Measurements from ENCODE around the gene HS3ST4. TPM values are rescaled to one million over a fixed set of nuclear protein-coding genes. Genes with fewer than 3 reads are reported as not detected.

HS3ST4 gene
- total and polyA plus RNA-seq, 2 of the 4 experiments (the other 2 are of a cell fraction) = not detected

DNA sequence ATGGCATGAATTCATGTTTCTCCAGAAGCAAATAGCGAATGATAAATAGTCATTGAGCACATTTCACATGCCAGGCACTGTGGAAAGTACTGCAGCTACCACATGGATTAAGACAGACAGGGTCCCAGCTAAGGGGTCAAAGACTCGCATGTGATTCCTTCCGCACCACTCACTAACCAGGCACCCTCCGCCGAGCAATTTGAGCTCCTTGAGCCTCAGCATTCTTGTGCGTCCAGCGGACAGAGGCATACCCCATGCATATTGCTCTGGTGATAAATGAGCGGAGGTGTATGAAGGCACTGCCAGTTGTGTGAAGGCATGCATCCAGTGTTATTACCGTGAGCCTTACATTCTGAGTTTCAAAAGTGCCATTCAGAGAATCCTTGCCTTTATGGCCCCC is 358.7 kb downstream of the HS3ST4 start:
- no peaks in the 10 kb centered on the region for H3K4me1 ChIP-seq (ENCODE audit: control insufficient read depth, insufficient read depth, low read length)
- no peaks in the 10 kb centered on the region; the same call in 1 of the 2 replicates for H3K9me3 ChIP-seq (ENCODE audit: control insufficient read depth, insufficient read depth, low read length)
- H3K14ac ChIP-seq (replicated peaks; ENCODE audit: low read depth, low read length) = no peak overlapping the region
- no peak overlapping the region for H2BK15ac ChIP-seq (ENCODE audit: low read depth, low read length)
- no peak for TF ChIP-seq MXI1 (IDR thresholded peaks at IDR 0.05; ENCODE audit: borderline replicate concordance, low read depth, low read length)
- TF ChIP-seq NFE2L2 (IDR thresholded peaks at IDR 0.05; ENCODE audit: low read depth, low read length) = no peak
- TF ChIP-seq MAZ (IDR thresholded peaks at IDR 0.05; ENCODE audit: borderline replicate concordance, low read depth, low read length) = no peak
- no peak for TF ChIP-seq BHLHE40 (IDR thresholded peaks at IDR 0.05; ENCODE audit: low read depth, low read length)
- TF ChIP-seq, protein P1, sequence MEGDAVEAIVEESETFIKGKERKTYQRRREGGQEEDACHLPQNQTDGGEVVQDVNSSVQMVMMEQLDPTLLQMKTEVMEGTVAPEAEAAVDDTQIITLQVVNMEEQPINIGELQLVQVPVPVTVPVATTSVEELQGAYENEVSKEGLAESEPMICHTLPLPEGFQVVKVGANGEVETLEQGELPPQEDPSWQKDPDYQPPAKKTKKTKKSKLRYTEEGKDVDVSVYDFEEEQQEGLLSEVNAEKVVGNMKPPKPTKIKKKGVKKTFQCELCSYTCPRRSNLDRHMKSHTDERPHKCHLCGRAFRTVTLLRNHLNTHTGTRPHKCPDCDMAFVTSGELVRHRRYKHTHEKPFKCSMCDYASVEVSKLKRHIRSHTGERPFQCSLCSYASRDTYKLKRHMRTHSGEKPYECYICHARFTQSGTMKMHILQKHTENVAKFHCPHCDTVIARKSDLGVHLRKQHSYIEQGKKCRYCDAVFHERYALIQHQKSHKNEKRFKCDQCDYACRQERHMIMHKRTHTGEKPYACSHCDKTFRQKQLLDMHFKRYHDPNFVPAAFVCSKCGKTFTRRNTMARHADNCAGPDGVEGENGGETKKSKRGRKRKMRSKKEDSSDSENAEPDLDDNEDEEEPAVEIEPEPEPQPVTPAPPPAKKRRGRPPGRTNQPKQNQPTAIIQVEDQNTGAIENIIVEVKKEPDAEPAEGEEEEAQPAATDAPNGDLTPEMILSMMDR (conservative IDR thresholded peaks at IDR 0.05; ENCODE audit: low read depth, low read length) = no peak
- no peak for TF ChIP-seq CEBPB (IDR thresholded peaks at IDR 0.05; ENCODE audit: low read depth, low read length)
- TF ChIP-seq FOS (IDR thresholded peaks at IDR 0.05; ENCODE audit: low read depth, low read length) = no peak
- TF ChIP-seq POLR2A (IDR thresholded peaks at IDR 0.05; ENCODE audit: low read depth, low read length) = no peak
- no peak for TF ChIP-seq MAFK (IDR thresholded peaks at IDR 0.05; ENCODE audit: low read depth, low read length)
- no peak for TF ChIP-seq RCOR1 (IDR thresholded peaks at IDR 0.05; ENCODE audit: insufficient replicate concordance, low read length)
- no peak for TF ChIP-seq RAD21 (IDR thresholded peaks at IDR 0.05; ENCODE audit: low read length)
- TF ChIP-seq SMC3 (IDR thresholded peaks at IDR 0.05; ENCODE audit: low read depth, low read length) = no peak
- no peak for TF ChIP-seq CHD1 (IDR thresholded peaks at IDR 0.05; ENCODE audit: low read depth, low read length)
- TF ChIP-seq, protein P2, sequence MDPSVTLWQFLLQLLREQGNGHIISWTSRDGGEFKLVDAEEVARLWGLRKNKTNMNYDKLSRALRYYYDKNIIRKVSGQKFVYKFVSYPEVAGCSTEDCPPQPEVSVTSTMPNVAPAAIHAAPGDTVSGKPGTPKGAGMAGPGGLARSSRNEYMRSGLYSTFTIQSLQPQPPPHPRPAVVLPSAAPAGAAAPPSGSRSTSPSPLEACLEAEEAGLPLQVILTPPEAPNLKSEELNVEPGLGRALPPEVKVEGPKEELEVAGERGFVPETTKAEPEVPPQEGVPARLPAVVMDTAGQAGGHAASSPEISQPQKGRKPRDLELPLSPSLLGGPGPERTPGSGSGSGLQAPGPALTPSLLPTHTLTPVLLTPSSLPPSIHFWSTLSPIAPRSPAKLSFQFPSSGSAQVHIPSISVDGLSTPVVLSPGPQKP (IDR thresholded peaks at IDR 0.05; ENCODE audit: borderline replicate concordance, low read depth, low read length) = no peak
- TF ChIP-seq, protein P3, sequence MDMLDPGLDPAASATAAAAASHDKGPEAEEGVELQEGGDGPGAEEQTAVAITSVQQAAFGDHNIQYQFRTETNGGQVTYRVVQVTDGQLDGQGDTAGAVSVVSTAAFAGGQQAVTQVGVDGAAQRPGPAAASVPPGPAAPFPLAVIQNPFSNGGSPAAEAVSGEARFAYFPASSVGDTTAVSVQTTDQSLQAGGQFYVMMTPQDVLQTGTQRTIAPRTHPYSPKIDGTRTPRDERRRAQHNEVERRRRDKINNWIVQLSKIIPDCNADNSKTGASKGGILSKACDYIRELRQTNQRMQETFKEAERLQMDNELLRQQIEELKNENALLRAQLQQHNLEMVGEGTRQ (IDR thresholded peaks at IDR 0.05; ENCODE audit: low read depth, low read length) = no peak
- TF ChIP-seq RFX5 (IDR thresholded peaks at IDR 0.05; ENCODE audit: low read depth, low read length) = no peak
- no peak overlapping the region for H2AK5ac ChIP-seq (ENCODE audit: low read depth, low read length)
- H2BK120ac ChIP-seq (ENCODE audit: low read depth, low read length) = no peak overlapping the region
- no peaks in the 10 kb centered on the region for H3K79me1 ChIP-seq (ENCODE audit: low read depth in 1 of 2, low read length in 2 of 2)
- H4K20me1 ChIP-seq (ENCODE audit: insufficient read depth, low read length) = no peaks in the 10 kb centered on the region
- ATAC-seq (ENCODE audit: low read depth) (no peak), DNase-seq (no peak)
- H3K18ac ChIP-seq (ENCODE audit: low read depth, low read length) = no peak overlapping the region
- H2AK9ac ChIP-seq (replicated peaks; ENCODE audit: low read depth, low read length, poor library complexity) = no peak overlapping the region
- H3K27me3 ChIP-seq (ENCODE audit: control insufficient read depth, insufficient read depth, low read length) = no peaks in the 10 kb centered on the region
- dilution Hi-C loops (cut with HindIII; ENCODE audit: low sequenced_read_pairs, unreplicated experiment) = no loop called here
- no peak overlapping the region for H4K8ac ChIP-seq (ENCODE audit: low read depth in 2 of 2, low read length in 2 of 2)
- intact Hi-C loops (cut with micrococcal nuclease) = no loop called here
- no peak overlapping the region for H4K91ac ChIP-seq (ENCODE audit: insufficient read depth, low read depth, low read length)
- no peak overlapping the region for H2AFZ ChIP-seq (replicated peaks; ENCODE audit: low read length, poor library complexity)
- H3K23ac ChIP-seq (ENCODE audit: low read depth, low read length) = no peak overlapping the region
- in situ Hi-C loops (cut with MboI; ENCODE audit: low sequenced_read_pairs) = no loop called here
- H3K27ac ChIP-seq (ENCODE audit: insufficient read depth, low read length) = no peak overlapping the region
- WGBS, 2 experiments (ENCODE audit: extremely low coverage in 2 of 2, insufficient read length in 1 of 2) = 14% methylated on average over 2 of the region's 9 CpGs; no CpG with 5 or more reads in 1 of the 2 experiments
- H3K9me1 ChIP-seq (ENCODE audit: insufficient read depth, low read length) = no peaks in the 10 kb centered on the region
- no peak overlapping the region for H2BK5ac ChIP-seq (ENCODE audit: low read depth, low read length, poor library complexity, severe bottlenecking)
- CTCF ChIA-PET = no interaction called here
- no peak overlapping the region for H3K56ac ChIP-seq (ENCODE audit: extremely low read depth, insufficient read depth, low read length)
- no peak overlapping the region for H3K4me3 ChIP-seq (ENCODE audit: insufficient read depth, low read depth, low read length)
- no peak overlapping the region for H2BK20ac ChIP-seq (ENCODE audit: low read depth, low read length)
- BruUV-seq (replicated peaks) = no TSS peak
- no peak overlapping the region for H4K5ac ChIP-seq (ENCODE audit: low read depth, low read length)
- H3K36me3 ChIP-seq (ENCODE audit: control insufficient read depth, insufficient read depth, low read length) = no peaks in the 10 kb centered on the region
- no peak overlapping the region for H3K4ac ChIP-seq (ENCODE audit: low read depth, low read length)
- H3K9ac ChIP-seq (ENCODE audit: low read depth, low read length) = no peak overlapping the region
- POLR2A ChIA-PET (ENCODE audit: unreplicated experiment) = no interaction called here
- H3K4me2 ChIP-seq (ENCODE audit: low read depth, low read length) = no peak overlapping the region

Data from IMR-90 (cell line).